Panc1 (cell line): ENCODE results near the gene FIBP.

Source experiments
- CTCF ChIP-seq: fragments of 450-650 bp; IDR thresholded peaks from 2 replicates; pipeline ENCODE4 v1.5.1; 2017; ENCODE audit warnings: mild to moderate bottlenecking
- POLR2AphosphoS5 ChIP-seq: IDR thresholded peaks from 2 replicates; pipeline ENCODE4 v1.6.1; 2012; ENCODE audit warnings: mild to moderate bottlenecking, low read depth, low read length, moderate library complexity
- REST ChIP-seq, 2 experiments: IDR thresholded peaks; 2 replicates each; pipeline ENCODE4 v1.6.1; 2011 to 2012; ENCODE audit warnings: low read depth in 2 of 2, control low read depth in 1 of 2, low read length in 1 of 2, mild to moderate bottlenecking in 1 of 2, moderate library complexity in 1 of 2; ENCODE audit not compliant: insufficient read depth in 1 of 2
- SIN3A ChIP-seq: IDR thresholded peaks from 2 replicates; pipeline ENCODE4 v1.6.1; 2012; ENCODE audit warnings: low read depth, mild to moderate bottlenecking, low read length, moderate library complexity, borderline replicate concordance; ENCODE audit not compliant: insufficient read depth

- TF ChIP-seq SIN3A (0 out of 2 replicates have a peak, but pooled peaks have one; percentile 30), REST (IDR thresholded peaks at IDR 0.05; ENCODE audit: insufficient read depth in 1 of 2, low read depth in 2 of 2, low read length in 1 of 2) (no peak; a peak in 1 of 4 replicates), CTCF (no peak), POLR2AphosphoS5 (peak; percentile 69)
These were observed 23.7 kb upstream of the FIBP start for GRCh38 chr11:65911682-65912568.
